HPDE6-E6E7 (cell line): Measurements from ENCODE around the gene LRRN2.
"Not testable (repeated sequence)": the region's sequence is repeated elsewhere in the genome, so short reads cannot be mapped to it uniquely, and the experiment has no call there.

Experiments used
- DNase-seq: peaks from one replicate; pipeline ENCODE4 v3.0.0; 2011; ENCODE audit warnings: missing footprints; ENCODE audit errors: extremely low spot score

LRRN2 gene

GRCh38 chr1:204685236-204686006 lies at the start of gene LRRN2:
TSS of gene LRRN2 (minus strand) at chr1:204685738. CDS start at chr1:204619992, 65,746 bp downstream.
- no peak for DNase-seq

- DNase-seq: no peak
Measured at GRCh38 chr1:204735042-204735441, 49.5 kb upstream of the LRRN2 start.

GRCh38 chr1:204733869-204734596 lies 48.5 kb upstream of the LRRN2 start:
- no peak for DNase-seq

GRCh38 chr1:204733289-204733688 lies 47.8 kb upstream of the LRRN2 start:
- DNase-seq: no peak

- no peak for DNase-seq
Measured at GRCh38 chr1:204731985-204732575, 46.5 kb upstream of the LRRN2 start.

- DNase-seq: no peak
Measured at GRCh38 chr1:204731509-204731908, 46.0 kb upstream of the LRRN2 start.

GRCh38 chr1:204730826-204731459 lies 45.4 kb upstream of the LRRN2 start:
- peak; percentile 38 for DNase-seq

GRCh38 chr1:204729516-204729915 lies 44.0 kb upstream of the LRRN2 start:
- no peak for DNase-seq

- DNase-seq: no peak
Measured at GRCh38 chr1:204728456-204728855, 42.9 kb upstream of the LRRN2 start.

GRCh38 chr1:204728045-204728444 lies 42.5 kb upstream of the LRRN2 start:
- no peak for DNase-seq

- not testable (repeated sequence) for DNase-seq
Measured at GRCh38 chr1:204727438-204727837, 41.9 kb upstream of the LRRN2 start.

GRCh38 chr1:204726478-204726877 lies 40.9 kb upstream of the LRRN2 start:
- DNase-seq: no peak

GRCh38 chr1:204725821-204726448 lies 40.4 kb upstream of the LRRN2 start:
- DNase-seq: no peak

GRCh38 chr1:204723131-204723787 lies 37.7 kb upstream of the LRRN2 start:
- no peak for DNase-seq

- DNase-seq: no peak
Measured at GRCh38 chr1:204721373-204722055, 36.0 kb upstream of the LRRN2 start.

GRCh38 chr1:204716660-204717059 lies 31.1 kb upstream of the LRRN2 start:
- no peak for DNase-seq

GRCh38 chr1:204714861-204715511 lies 29.4 kb upstream of the LRRN2 start:
- DNase-seq: no peak

- no peak for DNase-seq
Measured at GRCh38 chr1:204714194-204714860, 28.8 kb upstream of the LRRN2 start.

- DNase-seq: no peak
Measured at GRCh38 chr1:204713541-204713940, 28.0 kb upstream of the LRRN2 start.
